A673 (cell line): ENCODE data around the gene TDP1. TPM values are rescaled to one million over a fixed set of nuclear protein-coding genes. Genes with fewer than 3 reads are reported as not detected.

Source experiments
- BruUV-seq: library from RNA; stranded (reverse); fragments of 400-500 nt; replicated peaks from 2 replicates; lab custom pipeline; 2021; lab: Mats Ljungman, UMichigan
- CTCF ChIA-PET: fragments of 300-600 bp; sonication (Branson Sonifier 250); formaldehyde crosslinking; loops from one replicate; lab custom pipeline; 2022; ENCODE audit warnings: antibody characterized with exemption; lab: Charles Lee
- POLR2A ChIA-PET: fragments of 300-600 bp; sonication (Branson Sonifier 250); formaldehyde crosslinking; loops from one replicate; lab custom pipeline; 2022; ENCODE audit warnings: antibody characterized with exemption; ENCODE audit not compliant: low non-redundant PET; lab: Charles Lee
- DNase-seq: peaks from one replicate; pipeline ENCODE4 v3.0.0-alpha.2; 2015; ENCODE audit warnings: low spot score
- H3K27ac ChIP-seq: fragments of 200-600 bp; sonication (generic); 2 replicates; pipeline ENCODE4 v1.5.1; 2016; ENCODE audit warnings: mixed run types, low read depth, mild to moderate bottlenecking, mixed read lengths, antibody characterized with exemption, low read length; ENCODE audit not compliant: poor library complexity, severe bottlenecking
- H3K27me3 ChIP-seq: fragments of 200-600 bp; sonication (generic); replicated peaks from 2 replicates; pipeline ENCODE4 v1.6.1; 2017; ENCODE audit warnings: mixed run types, low read depth, mild to moderate bottlenecking, mixed read lengths, antibody characterized with exemption, low read length; ENCODE audit not compliant: insufficient read depth, poor library complexity
- H3K36me3 ChIP-seq: fragments of 200-600 bp; sonication (generic); 2 replicates; pipeline ENCODE4 v1.6.1; 2016; ENCODE audit warnings: mixed run types, mild to moderate bottlenecking, mixed read lengths, antibody characterized with exemption, low read length; ENCODE audit not compliant: insufficient read depth, poor library complexity, severe bottlenecking
- H3K4me1 ChIP-seq: fragments of 200-600 bp; sonication (generic); 2 replicates; pipeline ENCODE4 v1.6.1; 2017; ENCODE audit warnings: mixed run types, mild to moderate bottlenecking, mixed read lengths, antibody characterized with exemption, low read length; ENCODE audit not compliant: insufficient read depth, poor library complexity, severe bottlenecking
- H3K4me3 ChIP-seq: fragments of 200-600 bp; sonication (generic); 2 replicates; pipeline ENCODE4 v1.5.1; 2016; ENCODE audit warnings: low read depth, mixed run types, mild to moderate bottlenecking, mixed read lengths, low read length; ENCODE audit not compliant: poor library complexity, severe bottlenecking
- H3K9me3 ChIP-seq: fragments of 200-600 bp; sonication (generic); 2 replicates; pipeline ENCODE4 v1.6.1; 2016; ENCODE audit warnings: mixed run types, low read depth, mild to moderate bottlenecking, mixed read lengths, antibody characterized with exemption, low read length; ENCODE audit not compliant: poor library complexity, severe bottlenecking
- EZH2 ChIP-seq: fragments of 200-600 bp; sonication (generic); IDR thresholded peaks from 2 replicates; pipeline ENCODE4 v1.6.1; 2017; ENCODE audit warnings: borderline replicate concordance, low read depth, mild to moderate bottlenecking, mixed read lengths, antibody characterized with exemption, low read length; ENCODE audit not compliant: poor library complexity, severe bottlenecking
- intact Hi-C: fragments of 100-400 bp; cut with micrococcal nuclease; formaldehyde crosslinking; loops from one replicate; pipeline ENCODE4 v1.10.0; 2022; ENCODE audit not compliant: unreplicated experiment
- total RNA-seq: library from RNA; stranded (reverse); gene quantifications from 2 replicates; pipeline ENCODE4 v1.2.3, GENCODE V29; 2021
- TF ChIP-seq, protein P1 (sequence below): fragments of 300-800, 200-600 bp; sonication (generic); conservative IDR thresholded peaks from 2 replicates; pipeline ENCODE4 v1.5.1; 2017; ENCODE audit warnings: low read depth, mild to moderate bottlenecking, antibody characterized with exemption, low read length, moderate library complexity, mixed read lengths

TDP1 gene
- total RNA-seq, 1 experiment from 2014 or later, result 45.6 TPM

DNA sequence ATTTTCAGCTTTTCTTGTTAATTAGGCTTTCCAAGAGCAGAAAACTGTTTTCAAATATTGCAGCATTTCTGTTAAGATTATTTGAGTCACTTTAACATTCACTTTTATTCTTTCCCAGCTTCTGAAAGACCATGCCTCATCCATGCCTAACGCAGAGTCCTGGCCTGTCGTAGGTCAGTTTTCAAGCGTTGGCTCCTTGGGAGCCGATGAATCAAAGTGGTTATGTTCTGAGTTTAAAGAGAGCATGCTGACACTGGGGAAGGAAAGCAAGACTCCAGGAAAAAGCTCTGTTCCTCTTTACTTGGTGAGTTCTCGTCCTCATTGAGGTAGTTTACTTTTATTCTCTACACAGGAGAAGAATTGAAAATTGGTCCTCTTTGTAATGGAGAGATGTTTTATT lies 33.1 kb downstream of the TDP1 start:
- DNase-seq, result no peak
- Histone ChIP-seq H3K36me3 (peaks cover 39% of the 10 kb centered on the region), H3K9me3 (no peaks in the 10 kb centered on the region), H3K27ac (no peak overlapping the region), H3K27me3 (no peaks in the 10 kb centered on the region), H3K4me1 (no peaks in the 10 kb centered on the region), H3K4me3 (no peak overlapping the region)
- CTCF ChIA-PET, result no interaction called here
- no peak for TF ChIP-seq EZH2
- TF ChIP-seq, protein P1, sequence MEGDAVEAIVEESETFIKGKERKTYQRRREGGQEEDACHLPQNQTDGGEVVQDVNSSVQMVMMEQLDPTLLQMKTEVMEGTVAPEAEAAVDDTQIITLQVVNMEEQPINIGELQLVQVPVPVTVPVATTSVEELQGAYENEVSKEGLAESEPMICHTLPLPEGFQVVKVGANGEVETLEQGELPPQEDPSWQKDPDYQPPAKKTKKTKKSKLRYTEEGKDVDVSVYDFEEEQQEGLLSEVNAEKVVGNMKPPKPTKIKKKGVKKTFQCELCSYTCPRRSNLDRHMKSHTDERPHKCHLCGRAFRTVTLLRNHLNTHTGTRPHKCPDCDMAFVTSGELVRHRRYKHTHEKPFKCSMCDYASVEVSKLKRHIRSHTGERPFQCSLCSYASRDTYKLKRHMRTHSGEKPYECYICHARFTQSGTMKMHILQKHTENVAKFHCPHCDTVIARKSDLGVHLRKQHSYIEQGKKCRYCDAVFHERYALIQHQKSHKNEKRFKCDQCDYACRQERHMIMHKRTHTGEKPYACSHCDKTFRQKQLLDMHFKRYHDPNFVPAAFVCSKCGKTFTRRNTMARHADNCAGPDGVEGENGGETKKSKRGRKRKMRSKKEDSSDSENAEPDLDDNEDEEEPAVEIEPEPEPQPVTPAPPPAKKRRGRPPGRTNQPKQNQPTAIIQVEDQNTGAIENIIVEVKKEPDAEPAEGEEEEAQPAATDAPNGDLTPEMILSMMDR, result no peak
- intact Hi-C loops, result no loop called here
- POLR2A ChIA-PET, result interaction anchor here (0.7 kb wide), 1 partner anchor 422 kb away, joined by 4 read pairs; no protein-coding TSS in a partner anchor
- BruUV-seq, result no TSS peak

DNA sequence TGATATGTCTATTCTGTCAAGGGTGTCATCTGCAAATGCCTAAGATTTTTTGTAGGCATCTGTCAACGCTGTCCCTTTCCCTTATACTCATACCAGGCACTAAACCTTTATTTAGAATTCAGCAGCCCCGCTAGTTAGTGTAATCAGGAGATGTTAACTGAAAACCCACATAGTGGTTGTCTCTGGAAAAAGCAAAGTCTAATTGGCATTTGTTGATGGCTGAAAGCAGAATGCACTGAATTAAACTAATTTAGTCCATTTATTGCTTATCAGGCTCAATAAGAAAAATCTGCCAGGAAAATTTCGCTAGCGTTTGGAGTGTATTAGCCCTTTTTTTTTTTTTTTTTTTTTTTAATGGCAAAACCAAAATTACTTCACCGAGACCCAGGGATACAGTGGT lies 34.5 kb downstream of the TDP1 start:
- TF ChIP-seq, protein P1, result no peak
- no peak for TF ChIP-seq EZH2
- Histone ChIP-seq H3K27me3 (no peaks in the 10 kb centered on the region), H3K9me3 (no peaks in the 10 kb centered on the region), H3K4me1 (no peaks in the 10 kb centered on the region), H3K36me3 (peaks cover 42% of the 10 kb centered on the region), H3K4me3 (no peak overlapping the region), H3K27ac (no peak overlapping the region)
- no peak for DNase-seq
- CTCF ChIA-PET, result no interaction called here
- POLR2A ChIA-PET, result no interaction called here
- BruUV-seq, result no TSS peak
- intact Hi-C loops, result no loop called here

DNA sequence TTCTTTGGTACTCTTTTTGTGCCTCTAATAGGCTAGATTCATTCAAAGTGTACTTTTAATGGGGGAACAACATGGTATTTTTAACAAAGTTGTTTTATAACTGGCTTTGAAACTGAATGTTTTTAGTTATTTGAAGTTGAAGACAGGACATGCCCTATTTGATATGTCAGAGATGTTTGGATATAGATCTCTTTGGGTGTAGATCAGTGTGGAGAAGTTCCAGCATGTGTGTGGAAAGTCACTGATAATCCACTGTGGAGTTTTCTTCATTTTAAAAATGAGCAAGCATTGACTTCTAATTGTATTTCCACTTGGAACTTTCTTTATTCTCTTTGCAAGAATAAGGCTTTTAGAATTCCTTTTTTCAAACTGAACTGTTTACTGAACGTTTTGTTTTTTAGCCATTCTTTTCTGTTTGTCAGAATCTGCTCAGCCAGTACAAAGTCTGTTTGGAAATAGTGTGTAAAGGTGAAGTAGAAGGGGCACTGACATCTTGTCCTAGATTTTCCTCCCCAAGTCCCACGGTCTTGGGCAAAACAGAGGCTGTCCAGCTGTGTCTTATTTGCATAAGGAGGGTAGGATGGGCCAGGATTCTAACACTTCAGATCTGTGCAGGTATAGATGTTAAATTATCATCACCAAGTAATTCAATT lies 35.0 kb downstream of the TDP1 start:
- Histone ChIP-seq H3K36me3 (peaks cover 47% of the 10 kb centered on the region), H3K27ac (no peak overlapping the region), H3K27me3 (no peaks in the 10 kb centered on the region), H3K4me3 (no peak overlapping the region), H3K9me3 (no peaks in the 10 kb centered on the region), H3K4me1 (no peaks in the 10 kb centered on the region)
- ChIA-PET POLR2A (no interaction called here), CTCF (no interaction called here)
- no peak for DNase-seq
- TF ChIP-seq, protein P1, result no peak
- no peak for TF ChIP-seq EZH2
- intact Hi-C loops, result no loop called here
- no TSS peak for BruUV-seq
